H9 (cell line): ENCODE data around the gene TPM2. TPM values are rescaled to one million over a fixed set of nuclear protein-coding genes. Genes with fewer than 3 reads are reported as not detected.

ENCODE experiments used
- DNase-seq: peaks from one replicate; pipeline ENCODE4 v3.0.0-alpha.2; 2017
- H2AFZ ChIP-seq: one replicate; pipeline ENCODE4 v1.6.1; 2013; ENCODE audit warnings: mild to moderate bottlenecking, low read length, control low read depth, moderate library complexity
- H2AK5ac ChIP-seq: 2 replicates; pipeline ENCODE4 v1.6.1; 2013; ENCODE audit warnings: low read length, control low read depth, mixed read lengths; ENCODE audit not compliant: insufficient read length
- H2BK120ac ChIP-seq: one replicate; pipeline ENCODE4 v1.6.1; 2013; ENCODE audit warnings: low read depth, mild to moderate bottlenecking, low read length, control low read depth, inconsistent platforms; ENCODE audit not compliant: poor library complexity, severe bottlenecking
- H2BK12ac ChIP-seq: 2 replicates; pipeline ENCODE4 v1.6.1; 2013; ENCODE audit warnings: low read length, control low read depth, mixed read lengths, low read depth; ENCODE audit not compliant: insufficient read length
- H2BK15ac ChIP-seq: 2 replicates; pipeline ENCODE4 v1.6.1; 2013; ENCODE audit warnings: low read depth, low read length, control low read depth
- H2BK20ac ChIP-seq: one replicate; pipeline ENCODE4 v1.6.1; 2013; ENCODE audit warnings: low read depth, mild to moderate bottlenecking, low read length, control low read depth, inconsistent platforms; ENCODE audit not compliant: poor library complexity, severe bottlenecking
- H2BK5ac ChIP-seq: 2 replicates; pipeline ENCODE4 v1.6.1; 2013; ENCODE audit warnings: low read length, control low read depth, mixed read lengths; ENCODE audit not compliant: insufficient read length
- H3K14ac ChIP-seq: 2 replicates; pipeline ENCODE4 v1.6.1; 2013; ENCODE audit warnings: low read length, control low read depth; ENCODE audit not compliant: insufficient read depth
- H3K18ac ChIP-seq: 2 replicates; pipeline ENCODE4 v1.6.1; 2013; ENCODE audit warnings: low read depth, mild to moderate bottlenecking, mixed read lengths, low read length, control low read depth; ENCODE audit not compliant: insufficient read length
- H3K23ac ChIP-seq: 2 replicates; pipeline ENCODE4 v1.6.1; 2013; ENCODE audit warnings: low read length, control low read depth, mixed read lengths, low read depth; ENCODE audit not compliant: insufficient read length
- H3K23me2 ChIP-seq: 2 replicates; pipeline ENCODE4 v1.6.1; 2013; ENCODE audit warnings: low read depth, mild to moderate bottlenecking, mixed read lengths, low read length, control low read depth; ENCODE audit not compliant: insufficient read length, poor library complexity, severe bottlenecking
- H3K27ac ChIP-seq: 2 replicates; pipeline ENCODE4 v1.5.1; 2013; ENCODE audit warnings: low read length, control low read depth, mixed read lengths, low read depth; ENCODE audit not compliant: insufficient read length
- H3K27me3 ChIP-seq: 2 replicates; pipeline ENCODE4 v1.6.1; 2013; ENCODE audit warnings: low read length, control low read depth, inconsistent platforms; ENCODE audit not compliant: insufficient read depth
- H3K4ac ChIP-seq: 2 replicates; pipeline ENCODE4 v1.6.1; 2013; ENCODE audit warnings: low read depth, mild to moderate bottlenecking, control low read depth, inconsistent platforms, low read length, moderate library complexity
- H3K4me1 ChIP-seq: 2 replicates; pipeline ENCODE4 v1.6.1; 2013; ENCODE audit warnings: low read length, control low read depth, inconsistent platforms; ENCODE audit not compliant: insufficient read depth
- H3K4me2 ChIP-seq: 2 replicates; pipeline ENCODE4 v1.6.1; 2013; ENCODE audit warnings: low read length, control low read depth, mixed read lengths; ENCODE audit not compliant: insufficient read length, insufficient read depth
- H3K56ac ChIP-seq: 2 replicates; pipeline ENCODE4 v1.6.1; 2013; ENCODE audit warnings: low read depth, mild to moderate bottlenecking, mixed read lengths, low read length, control low read depth; ENCODE audit not compliant: insufficient read length
- H3K79me1 ChIP-seq: 2 replicates; pipeline ENCODE4 v1.6.1; 2013; ENCODE audit warnings: low read depth, mild to moderate bottlenecking, moderate library complexity, low read length, control low read depth, inconsistent platforms; ENCODE audit not compliant: insufficient read depth, poor library complexity, severe bottlenecking
- H3K79me2 ChIP-seq: 2 replicates; pipeline ENCODE4 v1.6.1; 2013; ENCODE audit warnings: low read length, control low read depth, inconsistent platforms; ENCODE audit not compliant: insufficient read depth
- H3K9ac ChIP-seq: 2 replicates; pipeline ENCODE4 v1.6.1; 2013; ENCODE audit warnings: low read length, control low read depth, mixed read lengths; ENCODE audit not compliant: insufficient read length; ENCODE audit errors: extremely low read depth
- H3K9me3 ChIP-seq: one replicate; pipeline ENCODE4 v1.6.1; 2013; ENCODE audit warnings: low read depth, low read length, inconsistent platforms; ENCODE audit not compliant: control insufficient read depth
- H3T11ph ChIP-seq: one replicate; pipeline ENCODE4 v1.6.1; 2013; ENCODE audit warnings: mild to moderate bottlenecking, low read length, control low read depth, inconsistent platforms
- H4K20me1 ChIP-seq: one replicate; pipeline ENCODE4 v1.6.1; 2013; ENCODE audit not compliant: control insufficient read depth, insufficient read length, insufficient read depth
- H4K5ac ChIP-seq: 2 replicates; pipeline ENCODE4 v1.6.1; 2013; ENCODE audit warnings: low read depth, mild to moderate bottlenecking, mixed read lengths, low read length, control low read depth; ENCODE audit not compliant: insufficient read length
- H4K8ac ChIP-seq: replicated peaks from 2 replicates; pipeline ENCODE4 v1.6.1; 2013; ENCODE audit warnings: low read length, control low read depth, mixed read lengths, low read depth; ENCODE audit not compliant: insufficient read length
- H4K91ac ChIP-seq: 2 replicates; pipeline ENCODE4 v1.6.1; 2013; ENCODE audit warnings: low read depth, mild to moderate bottlenecking, moderate library complexity, mixed read lengths, low read length, control low read depth; ENCODE audit not compliant: insufficient read length
- H3K27ac Mint-ChIP-seq, 3 experiments: 2 replicates in 2 of 3; 3 replicates in 1 of 3; pipeline ENCODE4 v1.8.0; 2020 to 2021; ENCODE audit warnings: mixed read lengths in 3 of 3, mild to moderate bottlenecking in 1 of 3, moderate library complexity in 1 of 3
- H3K27me3 Mint-ChIP-seq: 2 replicates; pipeline ENCODE4 v1.8.0; 2021; ENCODE audit warnings: low read depth, mild to moderate bottlenecking, moderate library complexity, mixed read lengths
- H3K36me3 Mint-ChIP-seq, 3 experiments: 2 replicates in 2 of 3; 3 replicates in 1 of 3; pipeline ENCODE4 v1.8.0; 2020 to 2021; ENCODE audit warnings: low read depth in 3 of 3, mixed read lengths in 3 of 3; ENCODE audit not compliant: insufficient read depth in 1 of 3
- H3K4me1 Mint-ChIP-seq, 2 experiments: 2 replicates each; pipeline ENCODE4 v1.8.0; 2020; ENCODE audit warnings: mixed read lengths in 2 of 2
- H3K4me3 Mint-ChIP-seq, 2 experiments: 2 replicates in 1 of 2; 3 replicates in 1 of 2; pipeline ENCODE4 v1.8.0; 2020 to 2021; ENCODE audit warnings: mild to moderate bottlenecking in 2 of 2, mixed read lengths in 2 of 2, moderate library complexity in 1 of 2
- H3K9me3 Mint-ChIP-seq, 2 experiments: 2 replicates in 1 of 2; 3 replicates in 1 of 2; pipeline ENCODE4 v1.8.0; 2020; ENCODE audit warnings: mild to moderate bottlenecking in 2 of 2, mixed read lengths in 2 of 2, moderate library complexity in 1 of 2
- CTCF ChIP-seq: fragments of 200-600 bp; sonication (generic); conservative IDR thresholded peaks from 3 replicates; pipeline ENCODE4 v1.8.0; 2021; ENCODE audit warnings: antibody characterized with exemption, mild to moderate bottlenecking
- WGBS: extraction: QIAGEN DNeasy Blood & Tissue Kit; methylation state at CpG from one replicate; pipeline ENCODE4 v1.1.7; 2013; ENCODE audit warnings: missing lambda C conversion rate, low lambda C conversion rate, mixed read lengths; ENCODE audit not compliant: insufficient read length; ENCODE audit errors: extremely low coverage; 5-methylcytosine and 5-hydroxymethylcytosine counted together
- total RNA-seq: library from RNA; stranded (reverse); gene quantifications from 2 replicates; pipeline ENCODE4 v1.2.1, GENCODE V29; 2021

The TPM2 gene
- total RNA-seq, 1 experiment from 2014 or later = 225 TPM

GRCh38 chr9:35675204-35675603, 14.5 kb downstream of the TPM2 start:
- DNase-seq = peak; percentile 63
- Histone ChIP-seq H3K4me2 (peak overlapping the region; percentile 58), H3K18ac (no peak overlapping the region), H2BK120ac (no peak overlapping the region), H2BK15ac (no peak overlapping the region), H2BK12ac (no peak overlapping the region), H3K27ac (no peak overlapping the region), H3K23me2 (no peaks in the 10 kb centered on the region), H3K14ac (no peak overlapping the region), H2BK20ac (no peak overlapping the region), H2AFZ (no peak overlapping the region), H3K27me3 (peaks cover 3% of the 10 kb centered on the region; the same call in 1 of the 2 replicates), H3K9me3 (no peaks in the 10 kb centered on the region), H3K56ac (no peak overlapping the region), H3K79me2 (no peaks in the 10 kb centered on the region), H3K4ac (no peak overlapping the region), H3K79me1 (no peaks in the 10 kb centered on the region), H3K23ac (no peak overlapping the region), H3K9ac (peak overlapping the region; percentile 25), H2AK5ac (no peak overlapping the region), H2BK5ac (no peak overlapping the region), H3K4me1 (no peaks in the 10 kb centered on the region), H4K20me1 (no peaks in the 10 kb centered on the region), H4K5ac (no peak overlapping the region), H3T11ph (no peak overlapping the region), H4K91ac (no peak overlapping the region), H4K8ac (no peak overlapping the region)
- no peaks in the 10 kb centered on the region; a peak in 1 of 7 replicates for H3K36me3 Mint-ChIP-seq
- no peak for TF ChIP-seq CTCF
- H3K27me3 Mint-ChIP-seq = peaks cover 35% of the 10 kb centered on the region
- peak overlapping the region; percentile 70 to 82 for H3K4me3 Mint-ChIP-seq
- H3K27ac Mint-ChIP-seq = no peak overlapping the region; a peak in 1 of 7 replicates
- H3K4me1 Mint-ChIP-seq = peaks cover 4 to 20% of the 10 kb centered on the region in 2 experiments
- WGBS = no CpG with 5 or more reads among the region's 13 CpGs
- no peaks in the 10 kb centered on the region for H3K9me3 Mint-ChIP-seq
